ENCODE measurements around the gene ECE1.

Gene ECE1

GRCh38 chr1:21278208-21278859 is 11.9 kb downstream of the ECE1 start:
- in situ Hi-C loops (cut with MboI; ENCODE audit: low pct_unique_long_range_greater_than_20kb, low sequenced_read_pairs), result no loop called here

GRCh38 chr1:21277180-21277579 is 13.1 kb downstream of the ECE1 start:
- in situ Hi-C loops (cut with MboI; ENCODE audit: low pct_unique_long_range_greater_than_20kb, low sequenced_read_pairs), result no loop called here
- no peak for DNase-seq

More at GRCh38 chr1:21278208-21278859, 11.9 kb downstream of the ECE1 start:
- DNase-seq, result no peak

- in situ Hi-C loops (cut with MboI; ENCODE audit: low pct_unique_long_range_greater_than_20kb, low sequenced_read_pairs), result no loop called here
- DNase-seq, result no peak
These were observed 17.7 kb downstream of the ECE1 start for GRCh38 chr1:21272540-21272939.

- no peak for DNase-seq
- in situ Hi-C loops (cut with MboI; ENCODE audit: low pct_unique_long_range_greater_than_20kb, low sequenced_read_pairs), result no loop called here
These were observed 18.7 kb downstream of the ECE1 start for GRCh38 chr1:21271550-21271949.

- peak; percentile 84 for DNase-seq
- in situ Hi-C loops (cut with MboI; ENCODE audit: low pct_unique_long_range_greater_than_20kb, low sequenced_read_pairs), result no loop called here
These were observed 20.1 kb downstream of the ECE1 start for GRCh38 chr1:21270086-21270689.

GRCh38 chr1:21269461-21270085 is 20.7 kb downstream of the ECE1 start:
- in situ Hi-C loops (cut with MboI; ENCODE audit: low pct_unique_long_range_greater_than_20kb, low sequenced_read_pairs), result no loop called here
- no peak for DNase-seq

- DNase-seq, result no peak
- in situ Hi-C loops (cut with MboI; ENCODE audit: low pct_unique_long_range_greater_than_20kb, low sequenced_read_pairs), result no loop called here
These were observed 21.7 kb downstream of the ECE1 start for GRCh38 chr1:21268281-21269239.

GRCh38 chr1:21267191-21268077 is 22.8 kb downstream of the ECE1 start:
- in situ Hi-C loops (cut with MboI; ENCODE audit: low pct_unique_long_range_greater_than_20kb, low sequenced_read_pairs), result no loop called here
- no peak for DNase-seq

- DNase-seq, result no peak
- in situ Hi-C loops (cut with MboI; ENCODE audit: low pct_unique_long_range_greater_than_20kb, low sequenced_read_pairs), result no loop called here
These were observed 24.0 kb downstream of the ECE1 start for GRCh38 chr1:21266119-21266774.

GRCh38 chr1:21265644-21266043 is 24.6 kb downstream of the ECE1 start:
- DNase-seq, result no peak
- in situ Hi-C loops (cut with MboI; ENCODE audit: low pct_unique_long_range_greater_than_20kb, low sequenced_read_pairs), result no loop called here

- in situ Hi-C loops (cut with MboI; ENCODE audit: low pct_unique_long_range_greater_than_20kb, low sequenced_read_pairs), result no loop called here
- no peak for DNase-seq
These were observed 25.4 kb downstream of the ECE1 start for GRCh38 chr1:21264898-21265297.

GRCh38 chr1:21263653-21264225 is 26.5 kb downstream of the ECE1 start:
- no peak for DNase-seq
- in situ Hi-C loops (cut with MboI; ENCODE audit: low pct_unique_long_range_greater_than_20kb, low sequenced_read_pairs), result no loop called here

GRCh38 chr1:21263052-21263429 is 27.2 kb downstream of the ECE1 start:
- in situ Hi-C loops (cut with MboI; ENCODE audit: low pct_unique_long_range_greater_than_20kb, low sequenced_read_pairs), result no loop called here

GRCh38 chr1:21262293-21263051 is 27.8 kb downstream of the ECE1 start:
- in situ Hi-C loops (cut with MboI; ENCODE audit: low pct_unique_long_range_greater_than_20kb, low sequenced_read_pairs), result no loop called here
- no peak for DNase-seq

More at GRCh38 chr1:21263052-21263429, 27.2 kb downstream of the ECE1 start:
- DNase-seq, result no peak

- in situ Hi-C loops (cut with MboI; ENCODE audit: low pct_unique_long_range_greater_than_20kb, low sequenced_read_pairs), result no loop called here
These were observed 28.5 kb downstream of the ECE1 start for GRCh38 chr1:21261551-21262292.

GRCh38 chr1:21260405-21261125 is 29.7 kb downstream of the ECE1 start:
- in situ Hi-C loops (cut with MboI; ENCODE audit: low pct_unique_long_range_greater_than_20kb, low sequenced_read_pairs), result no loop called here
- no peak for DNase-seq

More at GRCh38 chr1:21261551-21262292, 28.5 kb downstream of the ECE1 start:
- DNase-seq, result peak; percentile 64

All from KBM-7 (cell line).